Measurements from ENCODE around the gene VEZT. TPM values are rescaled to one million over a fixed set of nuclear protein-coding genes. Genes with fewer than 3 reads are reported as not detected.
A peak's percentile ranks its signal among the peaks of the same experiment; 100 is the strongest.

Gene VEZT
- total and polyA plus RNA-seq, 9 of the 15 experiments (the other 6 are each of a cell fraction or from before 2014, with no cell fraction given): 16.1 to 61.5 (median 32.6) TPM

GRCh38 chr12:95215949-95216348 lies 1.7 kb upstream of the VEZT start (continued):
- no peak for TF ChIP-seq CREB5 (CRISPR knock-in tag; IDR thresholded peaks at IDR 0.05)
- TF ChIP-seq ZZZ3 (IDR thresholded peaks at IDR 0.05): no peak

- peaks cover 88% of the 10 kb centered on the region for H3K79me2 ChIP-seq (ENCODE audit: control insufficient read depth, insufficient read depth, low read length)
- WGBS (ENCODE audit: insufficient coverage, low coverage, missing lambda C conversion rate): under 1% methylated on average over 36 of the region's 45 CpGs
- peak overlapping the region; percentile 70 for H3K4me3 ChIP-seq
- H3K9ac ChIP-seq (ENCODE audit: insufficient read depth in 1 of 2, low read depth in 2 of 2, low read length in 2 of 2): peak overlapping the region; percentile 74 to 98
- no peaks in the 10 kb centered on the region for H3K9me3 ChIP-seq (replicated peaks; ENCODE audit: control insufficient read depth, insufficient read depth, low read depth, low read length)
- FAIRE-seq (no peak), DNase-seq (ENCODE audit: extremely low read depth in 1 of 4, low spot score in 3 of 4) (no peak), ATAC-seq (peak; percentile 55)
- no peaks in the 10 kb centered on the region for H3K9me1 ChIP-seq (ENCODE audit: control insufficient read depth, insufficient read depth, low read length)
- peaks cover 8 to 14% of the 10 kb centered on the region in 2 experiments for H3K4me1 ChIP-seq (replicated peaks in 1 of 2; ENCODE audit: control insufficient read depth in 2 of 2, insufficient read depth in 2 of 2, low read length in 2 of 2)
- intact Hi-C loops (cut with micrococcal nuclease) (loop anchor here (1.0 to 10.0 kb wide), 6 partner anchors 36 to 258 kb away; partner anchors contain the start of gene METAP2), in situ Hi-C loops (cut with MboI) (loop anchor here (5.0 kb wide), 1 partner anchor 90 kb away; no protein-coding TSS in a partner anchor)
- H3K27ac ChIP-seq (ENCODE audit: extremely low read depth, low read depth, low read length): peak overlapping the region; percentile 77
- TSS peak; percentile 54 for BruUV-seq (replicated peaks)
- peak overlapping the region; percentile 93 for H3K4me2 ChIP-seq (ENCODE audit: insufficient read depth, low read length)
- no peaks in the 10 kb centered on the region for H3K36me3 ChIP-seq (ENCODE audit: control insufficient read depth, insufficient read depth, low read length)
- CTCF ChIA-PET (ENCODE audit: low intra/inter-chr PET ratio): interaction anchor here (0.6 to 2.6 kb wide), 3 partner anchors 98 to 202 kb away, joined by 3 to 32 read pairs (median 3); no protein-coding TSS in a partner anchor
- no peaks in the 10 kb centered on the region for H3K27me3 ChIP-seq (ENCODE audit: control insufficient read depth in 2 of 2, insufficient read depth in 2 of 2, low read length in 2 of 2)
- peak overlapping the region; percentile 91 for H2AFZ ChIP-seq (ENCODE audit: low read depth, low read length)
- H4K20me1 ChIP-seq (replicated peaks; ENCODE audit: control insufficient read depth, insufficient read depth, low read length): no peaks in the 10 kb centered on the region
- POLR2A ChIA-PET: interaction anchor here (0.6 to 1.6 kb wide), 12 partner anchors 8 to 260 kb away, joined by 3 to 7 read pairs (median 3); partner anchors contain the start of genes METAP2 and NR2C1
- no peak for TF ChIP-seq ZNF551 (CRISPR knock-in tag; IDR thresholded peaks at IDR 0.05)
- TF ChIP-seq EGR1 (conservative IDR thresholded peaks at IDR 0.05): no peak
- TF ChIP-seq PRPF4 (IDR thresholded peaks at IDR 0.05; ENCODE audit: insufficient read depth, low read depth, low read length, poor library complexity, severe bottlenecking): no peak
- no peak for TF ChIP-seq ZNF23 (CRISPR knock-in tag; IDR thresholded peaks at IDR 0.05)
- TF ChIP-seq KLF16 (IDR thresholded peaks at IDR 0.05): no peak
- no peak for TF ChIP-seq ZFP36 (IDR thresholded peaks at IDR 0.05; ENCODE audit: low read depth, low read length, partially characterized antibody)
- 0 out of 2 replicates have a peak, but pooled peaks have one; percentile 24 for TF ChIP-seq HLTF (IDR thresholded peaks at IDR 0.05)
- TF ChIP-seq TFE3 (CRISPR knock-in tag; IDR thresholded peaks at IDR 0.05): no peak
- no peak for TF ChIP-seq ZNF609 (CRISPR knock-in tag; IDR thresholded peaks at IDR 0.05; ENCODE audit: borderline replicate concordance)
These were observed 763 bp upstream of the VEZT start for GRCh38 chr12:95216711-95217376.

Measured in K562 (cell line).